DMS 273 (cell line): ENCODE data around the gene CDHR2.

Source experiments
- DNase-seq: peaks from one replicate; lab custom pipeline; 2025; ENCODE audit not compliant: unreplicated experiment; lab: John Stamatoyannopoulos, UW

The CDHR2 gene

DNA sequence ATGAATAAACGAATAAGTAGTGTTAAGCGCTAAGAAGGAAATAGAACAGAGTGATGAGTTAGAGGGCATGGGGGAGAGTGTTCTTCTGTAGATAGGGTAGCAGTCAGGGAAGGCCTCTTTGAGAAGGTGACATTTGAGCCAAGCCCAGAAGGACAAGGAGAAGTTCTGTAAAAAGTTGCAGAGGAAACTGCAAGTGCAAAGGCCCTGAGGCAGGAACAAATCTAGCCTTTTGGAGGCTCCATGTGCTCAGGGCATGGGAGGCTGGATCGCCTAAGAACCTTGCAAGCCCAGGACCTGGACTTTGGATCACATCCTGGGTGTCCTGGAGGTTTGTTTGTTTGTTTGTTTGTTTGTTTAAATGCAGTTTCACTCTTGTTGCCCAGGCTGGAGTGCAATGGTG, 89.3 kb downstream of the CDHR2 start:
- no peak for DNase-seq

GRCh38 chr5:176639208-176639607, 90.1 kb downstream of the CDHR2 start:
- no peak for DNase-seq

DNA sequence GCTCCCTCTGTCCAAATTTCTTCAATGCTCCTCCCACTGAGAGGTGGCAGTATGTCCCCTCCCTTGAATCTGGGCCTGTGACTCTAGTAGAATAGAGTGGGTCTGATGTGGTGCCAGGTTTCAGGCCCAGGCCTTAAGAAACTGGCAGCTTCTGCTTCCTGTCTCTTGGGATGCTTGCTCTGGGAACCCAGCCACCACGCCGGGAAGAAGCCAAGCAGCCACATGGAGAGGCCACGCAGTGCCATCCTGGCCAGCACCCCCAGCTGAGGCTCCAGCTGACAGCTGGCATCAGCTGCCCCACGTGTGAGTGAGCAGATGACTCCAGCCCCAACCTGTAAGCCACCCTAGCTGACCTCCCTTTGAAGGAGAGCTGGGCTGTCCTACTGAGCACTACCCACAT, 90.8 kb downstream of the CDHR2 start:
- peak; percentile 97 for DNase-seq

DNA sequence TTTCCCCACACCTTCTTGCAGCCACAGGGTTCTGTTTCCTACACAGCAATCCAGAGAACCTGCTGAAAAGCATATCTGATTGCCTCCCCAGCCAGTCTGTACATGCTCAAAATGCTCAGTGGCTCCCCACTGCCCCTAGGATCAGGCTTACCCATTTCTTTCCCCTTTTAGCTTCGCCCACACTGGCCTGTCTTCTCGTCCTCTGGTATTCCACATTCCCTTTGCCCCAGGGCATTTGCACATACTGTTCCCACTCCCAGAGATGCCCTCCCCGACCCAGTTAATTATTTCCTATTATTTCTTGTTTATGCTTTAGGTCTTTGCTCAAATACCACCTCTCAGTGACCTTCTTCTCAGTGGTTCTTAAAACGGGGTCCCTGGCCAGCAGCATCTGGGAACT, 91.5 kb downstream of the CDHR2 start:
- peak; percentile 53 for DNase-seq

DNA sequence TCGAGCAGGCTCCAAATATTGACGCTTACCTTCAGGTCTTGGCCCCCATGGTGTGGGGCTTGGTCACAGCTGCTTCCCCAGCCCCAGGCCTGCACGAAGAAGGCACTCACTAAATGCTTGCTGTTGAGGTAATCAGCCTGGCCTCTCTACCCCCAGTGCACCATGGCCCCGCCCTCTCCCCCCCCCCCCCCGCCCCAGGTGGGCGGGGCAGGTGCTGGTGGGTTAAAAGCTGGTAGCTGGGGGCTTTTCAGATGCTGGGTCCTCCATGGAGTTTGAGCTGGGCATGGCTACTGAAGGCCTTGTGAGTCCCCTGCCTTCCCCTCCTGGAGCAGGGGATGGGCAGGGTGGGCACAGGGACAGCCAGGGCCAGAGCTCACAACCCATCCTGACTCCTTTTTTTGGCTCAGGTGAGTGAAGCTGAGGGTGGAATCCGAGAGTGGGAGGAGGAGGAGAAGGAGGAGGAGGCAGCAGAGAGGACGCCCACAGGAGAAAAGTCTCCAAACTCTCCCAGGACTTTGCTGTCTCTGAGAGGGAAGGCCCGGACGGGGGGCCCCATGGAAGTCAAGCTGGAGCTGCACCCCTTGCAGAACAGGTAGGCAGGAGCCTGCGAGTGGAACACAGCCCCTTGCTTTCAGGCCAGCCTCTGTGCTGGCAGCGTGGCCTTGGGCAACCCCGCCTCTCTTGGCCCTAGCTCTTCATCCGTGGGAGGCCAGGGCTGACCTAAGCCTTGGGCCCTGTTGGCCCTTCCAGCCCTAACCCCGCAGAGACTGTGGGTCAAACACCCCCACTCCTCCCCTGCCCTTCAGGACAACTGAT, 93.7 kb downstream of the CDHR2 start:
- no peak for DNase-seq

- DNase-seq: no peak
These were observed 94.5 kb downstream of the CDHR2 start for GRCh38 chr5:176643491-176644219.

DNA sequence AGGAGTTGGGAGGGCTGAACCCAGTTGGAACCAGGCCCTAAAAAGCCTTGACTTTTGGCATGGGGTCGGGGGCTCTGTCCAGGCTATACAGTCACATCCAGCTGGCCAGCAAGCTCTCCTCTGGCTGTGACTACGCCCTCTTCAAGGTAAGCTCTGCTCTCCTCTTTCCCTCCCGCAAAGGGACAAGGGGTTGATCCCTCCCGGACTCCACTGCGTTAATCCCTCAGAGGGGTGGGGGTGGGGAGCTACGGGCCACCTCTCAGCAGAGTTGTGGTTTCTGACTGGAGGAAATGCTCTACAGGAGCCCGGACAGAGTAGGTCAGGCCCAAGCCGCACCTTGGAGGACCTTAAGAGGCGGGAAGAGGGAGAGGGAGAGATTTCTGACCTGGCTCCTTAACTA, 95.2 kb downstream of the CDHR2 start:
- no peak for DNase-seq

DNA sequence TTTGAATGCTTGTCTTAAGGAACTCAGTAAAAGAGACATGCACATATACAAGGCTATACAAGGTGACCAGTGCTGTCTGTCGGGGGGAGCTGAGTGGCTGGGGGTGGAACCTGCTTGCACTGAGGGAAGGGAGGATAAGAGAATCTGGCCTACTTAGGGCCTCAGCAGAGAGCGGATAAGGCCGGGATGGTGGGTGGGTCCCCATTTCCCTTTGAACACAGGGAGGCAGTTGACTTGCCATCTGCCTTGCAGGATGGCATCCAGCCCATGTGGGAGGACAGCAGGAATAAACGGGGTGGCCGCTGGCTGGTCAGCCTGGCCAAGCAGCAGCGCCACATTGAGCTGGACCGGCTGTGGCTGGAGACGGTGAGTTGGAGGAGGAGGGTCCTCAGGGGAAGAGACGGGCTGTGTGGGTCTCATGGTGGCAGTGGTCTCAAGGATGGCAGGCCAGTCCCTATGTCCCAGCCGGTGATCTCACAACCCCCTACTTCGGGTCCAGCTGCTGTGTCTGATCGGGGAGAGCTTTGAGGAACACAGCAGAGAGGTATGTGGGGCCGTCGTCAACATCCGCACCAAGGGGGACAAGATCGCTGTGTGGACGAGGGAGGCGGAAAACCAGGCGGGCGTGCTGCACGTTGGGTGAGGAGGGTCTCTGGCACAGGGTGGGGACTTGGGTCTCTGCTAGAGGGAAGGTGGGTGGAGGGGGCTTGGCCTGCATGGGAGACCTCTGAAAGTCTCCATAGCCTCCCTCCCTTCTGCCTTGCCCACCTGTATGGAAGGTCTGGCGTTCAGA, 95.9 kb downstream of the CDHR2 start:
- DNase-seq: peak; percentile 49
